ENCODE results near the gene DPH6.

DPH6 gene

GRCh38 chr15:35362195-35362829 lies 183.7 kb downstream of the DPH6 start:
- Mint-ChIP-seq H3K4me3 (no peak overlapping the region), H3K36me3 (ENCODE audit: low read depth) (peaks cover 46% of the 10 kb centered on the region), H3K27ac (no peak overlapping the region), H3K9me3 (peaks cover 63% of the 10 kb centered on the region), H3K27me3 (ENCODE audit: low read depth) (no peaks in the 10 kb centered on the region), H3K4me1 (no peaks in the 10 kb centered on the region)
- TF ChIP-seq, protein P1, sequence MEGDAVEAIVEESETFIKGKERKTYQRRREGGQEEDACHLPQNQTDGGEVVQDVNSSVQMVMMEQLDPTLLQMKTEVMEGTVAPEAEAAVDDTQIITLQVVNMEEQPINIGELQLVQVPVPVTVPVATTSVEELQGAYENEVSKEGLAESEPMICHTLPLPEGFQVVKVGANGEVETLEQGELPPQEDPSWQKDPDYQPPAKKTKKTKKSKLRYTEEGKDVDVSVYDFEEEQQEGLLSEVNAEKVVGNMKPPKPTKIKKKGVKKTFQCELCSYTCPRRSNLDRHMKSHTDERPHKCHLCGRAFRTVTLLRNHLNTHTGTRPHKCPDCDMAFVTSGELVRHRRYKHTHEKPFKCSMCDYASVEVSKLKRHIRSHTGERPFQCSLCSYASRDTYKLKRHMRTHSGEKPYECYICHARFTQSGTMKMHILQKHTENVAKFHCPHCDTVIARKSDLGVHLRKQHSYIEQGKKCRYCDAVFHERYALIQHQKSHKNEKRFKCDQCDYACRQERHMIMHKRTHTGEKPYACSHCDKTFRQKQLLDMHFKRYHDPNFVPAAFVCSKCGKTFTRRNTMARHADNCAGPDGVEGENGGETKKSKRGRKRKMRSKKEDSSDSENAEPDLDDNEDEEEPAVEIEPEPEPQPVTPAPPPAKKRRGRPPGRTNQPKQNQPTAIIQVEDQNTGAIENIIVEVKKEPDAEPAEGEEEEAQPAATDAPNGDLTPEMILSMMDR (IDR thresholded peaks at IDR 0.05; ENCODE audit: unreplicated experiment in 3 of 3) = no peak

DNA sequence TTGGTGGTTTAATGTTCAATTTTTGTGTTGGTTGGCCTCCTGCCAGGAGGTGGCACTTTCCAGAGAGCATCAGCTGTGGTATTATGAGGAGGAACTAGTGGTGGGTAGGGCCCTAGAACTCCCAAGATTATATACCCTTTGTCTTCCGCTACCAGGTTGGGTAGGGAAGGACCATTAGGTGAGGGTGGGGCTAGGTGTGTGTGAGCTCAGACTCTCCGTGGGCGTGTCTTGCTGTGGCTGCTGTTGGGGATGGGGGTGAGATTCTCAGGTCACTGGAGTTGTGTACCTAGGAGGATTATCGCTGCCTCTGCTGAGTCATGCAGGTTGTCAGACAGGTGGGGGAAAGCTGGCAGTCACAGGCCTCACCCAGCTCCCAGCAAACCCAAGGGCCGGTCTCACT lies 187.1 kb downstream of the DPH6 start:
- Mint-ChIP-seq H3K27me3 (ENCODE audit: low read depth) (no peaks in the 10 kb centered on the region), H3K9me3 (peaks cover 71% of the 10 kb centered on the region)

DNA sequence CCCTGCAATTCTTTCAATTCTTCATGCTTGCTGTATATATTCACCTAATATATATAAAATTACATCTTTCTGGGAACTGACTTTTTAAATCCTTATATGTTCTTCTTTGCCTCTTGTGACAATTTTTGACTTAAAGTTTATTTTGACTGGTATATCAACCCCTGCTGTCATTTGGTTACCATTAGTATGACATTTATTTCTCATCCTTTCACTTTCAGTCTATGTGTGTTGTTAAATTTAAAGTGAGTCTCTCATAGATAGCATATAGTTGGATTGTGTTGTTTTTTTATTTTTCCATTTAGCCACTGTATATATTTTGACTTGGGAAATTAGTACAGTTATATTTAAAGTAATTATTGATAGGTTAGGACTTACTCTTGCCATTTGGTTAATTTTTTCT lies 194.9 kb downstream of the DPH6 start:
- Mint-ChIP-seq H3K9me3 (peaks cover 23% of the 10 kb centered on the region), H3K36me3 (ENCODE audit: low read depth) (no peaks in the 10 kb centered on the region), H3K4me3 (no peak overlapping the region), H3K27ac (no peak overlapping the region), H3K27me3 (ENCODE audit: low read depth) (no peaks in the 10 kb centered on the region), H3K4me1 (no peaks in the 10 kb centered on the region)
- TF ChIP-seq, protein P1 (IDR thresholded peaks at IDR 0.05; ENCODE audit: unreplicated experiment in 3 of 3) = no peak

More for the DNA sequence above, 187.1 kb downstream of the DPH6 start:
- Mint-ChIP-seq H3K4me1 (no peaks in the 10 kb centered on the region), H3K36me3 (ENCODE audit: low read depth) (peaks cover 33% of the 10 kb centered on the region), H3K4me3 (no peak overlapping the region), H3K27ac (no peak overlapping the region)
- TF ChIP-seq, protein P1 (IDR thresholded peaks at IDR 0.05; ENCODE audit: unreplicated experiment in 3 of 3) = no peak

DNA sequence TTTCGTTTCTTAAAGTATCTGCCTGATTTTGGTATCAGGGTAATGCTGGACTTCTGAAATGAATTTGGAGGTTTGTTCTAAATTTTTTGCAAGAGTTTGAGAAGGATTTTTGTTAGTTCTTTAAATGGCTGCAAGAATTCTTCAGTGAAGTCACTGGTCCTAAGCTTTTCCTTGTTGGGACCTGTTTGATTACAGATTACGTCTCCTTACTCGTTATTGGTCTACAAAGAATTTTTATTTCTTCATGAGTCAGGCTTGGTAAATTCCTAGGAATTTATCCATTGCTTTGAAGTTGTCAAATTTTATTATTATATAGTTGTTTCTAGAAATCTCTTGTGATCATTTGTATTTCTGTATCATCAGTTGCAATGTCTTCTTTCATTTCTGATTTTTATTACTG lies 196.0 kb downstream of the DPH6 start:
- no peaks in the 10 kb centered on the region for H3K36me3 Mint-ChIP-seq (ENCODE audit: low read depth)

GRCh38 chr15:35330916-35331315 lies 215.0 kb downstream of the DPH6 start:
- no peaks in the 10 kb centered on the region for H3K27me3 Mint-ChIP-seq (ENCODE audit: low read depth)
- H3K4me3 Mint-ChIP-seq = no peak overlapping the region
- H3K9me3 Mint-ChIP-seq = peaks cover 7% of the 10 kb centered on the region
- no peaks in the 10 kb centered on the region for H3K36me3 Mint-ChIP-seq (ENCODE audit: low read depth)
- peaks cover 26% of the 10 kb centered on the region for H3K4me1 Mint-ChIP-seq
- TF ChIP-seq, protein P1 (IDR thresholded peaks at IDR 0.05; ENCODE audit: unreplicated experiment in 3 of 3) = no peak
- H3K27ac Mint-ChIP-seq = peak overlapping the region; percentile 40 to 63 (median 48)

More for the DNA sequence above, 196.0 kb downstream of the DPH6 start:
- Mint-ChIP-seq H3K4me1 (no peaks in the 10 kb centered on the region), H3K9me3 (peaks cover 13% of the 10 kb centered on the region), H3K27me3 (ENCODE audit: low read depth) (no peaks in the 10 kb centered on the region), H3K4me3 (no peak overlapping the region), H3K27ac (no peak overlapping the region)
- TF ChIP-seq, protein P1 (IDR thresholded peaks at IDR 0.05; ENCODE audit: unreplicated experiment in 3 of 3) = no peak

GRCh38 chr15:35330048-35330695 lies 215.8 kb downstream of the DPH6 start:
- Mint-ChIP-seq H3K27ac (peak overlapping the region; percentile 63 to 93 (median 71)), H3K27me3 (ENCODE audit: low read depth) (no peaks in the 10 kb centered on the region), H3K9me3 (peaks cover 2% of the 10 kb centered on the region), H3K36me3 (ENCODE audit: low read depth) (no peaks in the 10 kb centered on the region), H3K4me3 (no peak overlapping the region), H3K4me1 (peaks cover 26% of the 10 kb centered on the region)
- TF ChIP-seq, protein P1 (IDR thresholded peaks at IDR 0.05; ENCODE audit: unreplicated experiment in 3 of 3) = no peak

All from nephron (organoid).